ENCODE results near the gene MTOR.
"Not testable (repeated sequence)": the region's sequence is repeated elsewhere in the genome, so short reads cannot be mapped to it uniquely, and the experiment has no call there.

MTOR gene

DNA sequence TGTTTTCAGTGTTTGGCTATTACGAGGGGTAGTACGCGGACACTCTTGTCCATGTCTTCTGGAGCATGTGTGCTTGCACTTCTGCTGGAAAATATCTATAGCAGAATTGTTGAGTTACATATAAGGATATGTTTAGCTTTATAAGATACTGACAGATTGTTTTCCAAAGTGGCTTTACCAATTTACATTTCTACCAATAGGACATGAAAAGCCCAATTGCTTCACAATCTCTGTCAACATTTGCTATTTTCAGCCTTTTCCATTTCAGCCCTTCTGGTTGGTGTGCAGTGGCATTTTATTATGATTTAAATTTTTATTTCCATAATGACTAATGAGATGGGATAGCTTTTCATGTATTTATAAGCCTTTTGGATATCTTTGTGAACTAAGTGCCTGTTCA lies 79.5 kb downstream of the MTOR start:
- no peak overlapping the region for H3K4me3 ChIP-seq (ENCODE audit: low read depth, low read length)
- H3K27ac ChIP-seq: no peak overlapping the region
- no peaks in the 10 kb centered on the region for H3K36me3 ChIP-seq (ENCODE audit: control insufficient read depth, insufficient read depth, low read length)
- H2AFZ ChIP-seq: no peak overlapping the region
- no peaks in the 10 kb centered on the region for H3K79me2 ChIP-seq
- no peak overlapping the region for H3K4me2 ChIP-seq (ENCODE audit: low read length)
- no peaks in the 10 kb centered on the region for H3K9me3 ChIP-seq (ENCODE audit: control insufficient read depth, low read length)
- H3K9ac ChIP-seq: no peak overlapping the region
- peaks cover under 1% of the 10 kb centered on the region for H3K4me1 ChIP-seq
- TF ChIP-seq, protein P1, sequence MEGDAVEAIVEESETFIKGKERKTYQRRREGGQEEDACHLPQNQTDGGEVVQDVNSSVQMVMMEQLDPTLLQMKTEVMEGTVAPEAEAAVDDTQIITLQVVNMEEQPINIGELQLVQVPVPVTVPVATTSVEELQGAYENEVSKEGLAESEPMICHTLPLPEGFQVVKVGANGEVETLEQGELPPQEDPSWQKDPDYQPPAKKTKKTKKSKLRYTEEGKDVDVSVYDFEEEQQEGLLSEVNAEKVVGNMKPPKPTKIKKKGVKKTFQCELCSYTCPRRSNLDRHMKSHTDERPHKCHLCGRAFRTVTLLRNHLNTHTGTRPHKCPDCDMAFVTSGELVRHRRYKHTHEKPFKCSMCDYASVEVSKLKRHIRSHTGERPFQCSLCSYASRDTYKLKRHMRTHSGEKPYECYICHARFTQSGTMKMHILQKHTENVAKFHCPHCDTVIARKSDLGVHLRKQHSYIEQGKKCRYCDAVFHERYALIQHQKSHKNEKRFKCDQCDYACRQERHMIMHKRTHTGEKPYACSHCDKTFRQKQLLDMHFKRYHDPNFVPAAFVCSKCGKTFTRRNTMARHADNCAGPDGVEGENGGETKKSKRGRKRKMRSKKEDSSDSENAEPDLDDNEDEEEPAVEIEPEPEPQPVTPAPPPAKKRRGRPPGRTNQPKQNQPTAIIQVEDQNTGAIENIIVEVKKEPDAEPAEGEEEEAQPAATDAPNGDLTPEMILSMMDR (IDR thresholded peaks at IDR 0.05): no peak
- no peaks in the 10 kb centered on the region for H3K27me3 ChIP-seq (ENCODE audit: control insufficient read depth, insufficient read depth, low read length)

DNA sequence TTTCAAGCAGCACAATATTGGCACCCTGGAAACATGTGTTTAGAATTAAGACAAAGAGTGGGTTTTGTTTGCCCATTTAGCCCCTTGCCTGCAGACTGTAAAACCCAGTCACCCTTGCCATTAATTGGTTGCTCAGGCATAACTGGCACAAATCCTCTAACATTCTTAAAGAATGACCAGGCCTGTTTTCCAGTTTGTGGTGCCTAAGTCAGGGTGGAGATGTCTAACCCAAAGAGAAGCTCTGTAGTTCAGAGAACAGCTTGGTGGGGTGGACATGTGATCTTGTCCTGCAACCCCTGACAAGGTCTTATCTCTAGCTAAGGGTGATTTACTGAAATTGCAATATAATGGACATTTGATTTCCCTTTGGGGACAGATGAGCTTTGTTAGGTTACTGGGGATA lies 82.0 kb downstream of the MTOR start:
- no peaks in the 10 kb centered on the region for H3K36me3 ChIP-seq (ENCODE audit: control insufficient read depth, insufficient read depth, low read length)
- H3K4me1 ChIP-seq: no peaks in the 10 kb centered on the region
- no peak overlapping the region for H2AFZ ChIP-seq
- TF ChIP-seq, protein P1 (IDR thresholded peaks at IDR 0.05): no peak
- H3K79me2 ChIP-seq: no peaks in the 10 kb centered on the region
- no peak overlapping the region for H3K9ac ChIP-seq
- H3K9me3 ChIP-seq (ENCODE audit: control insufficient read depth, low read length): no peaks in the 10 kb centered on the region
- no peaks in the 10 kb centered on the region for H3K27me3 ChIP-seq (ENCODE audit: control insufficient read depth, insufficient read depth, low read length)
- no peak overlapping the region for H3K27ac ChIP-seq
- H3K4me2 ChIP-seq (ENCODE audit: low read length): no peak overlapping the region
- H3K4me3 ChIP-seq (ENCODE audit: low read depth, low read length): no peak overlapping the region

DNA sequence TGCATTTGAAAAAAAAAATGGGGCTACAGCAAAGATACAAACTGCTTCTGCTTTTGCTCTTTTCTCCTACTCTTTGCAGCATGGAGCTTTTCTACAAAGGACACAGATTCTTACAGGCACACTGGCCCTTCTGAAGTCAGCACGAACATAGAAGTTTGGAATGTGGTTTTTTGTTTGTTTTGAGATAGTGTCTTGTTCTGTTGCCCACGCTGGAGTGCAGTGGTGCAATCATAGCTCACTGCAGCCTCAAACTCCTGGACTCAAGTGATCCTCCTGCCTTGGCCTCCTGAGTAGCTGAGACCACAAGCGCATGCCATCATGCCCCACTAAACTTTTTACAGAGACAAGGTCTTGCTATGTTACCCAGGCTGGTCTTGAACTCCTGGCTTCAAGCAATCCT lies 82.6 kb downstream of the MTOR start:
- H3K4me2 ChIP-seq (ENCODE audit: low read length); H2AFZ ChIP-seq; H3K27ac ChIP-seq; H3K9ac ChIP-seq; H3K4me1 ChIP-seq; H3K9me3 ChIP-seq (ENCODE audit: control insufficient read depth, low read length); H3K79me2 ChIP-seq; H3K4me3 ChIP-seq (ENCODE audit: low read depth, low read length); H3K36me3 ChIP-seq (ENCODE audit: control insufficient read depth, insufficient read depth, low read length); H3K27me3 ChIP-seq (ENCODE audit: control insufficient read depth, insufficient read depth, low read length): not testable (repeated sequence)

DNA sequence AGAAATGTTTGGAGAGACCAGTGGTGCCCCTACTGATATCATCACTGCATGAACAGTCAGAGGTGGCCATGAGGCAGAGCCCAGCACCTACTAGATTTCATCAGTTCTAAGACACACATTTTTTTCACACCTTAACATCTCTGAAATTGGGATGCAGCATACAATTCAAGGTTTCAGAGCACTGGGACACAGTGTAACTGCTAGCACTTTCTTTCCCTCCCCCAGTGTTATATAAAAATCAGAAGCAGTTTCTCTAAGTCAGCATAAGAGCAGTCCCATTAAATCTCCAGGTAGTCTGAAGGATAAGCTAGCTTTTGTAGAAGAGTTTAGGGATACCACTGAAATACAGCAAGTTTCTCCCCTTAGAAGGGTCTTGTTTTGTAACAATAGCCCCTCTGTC lies 83.2 kb downstream of the MTOR start:
- Histone ChIP-seq H3K9me3 (ENCODE audit: control insufficient read depth, low read length) (no peaks in the 10 kb centered on the region), H3K27ac (no peak overlapping the region), H3K79me2 (no peaks in the 10 kb centered on the region), H2AFZ (no peak overlapping the region), H3K9ac (no peak overlapping the region), H3K4me1 (no peaks in the 10 kb centered on the region), H3K4me3 (ENCODE audit: low read depth, low read length) (no peak overlapping the region), H3K36me3 (ENCODE audit: control insufficient read depth, insufficient read depth, low read length) (no peaks in the 10 kb centered on the region), H3K27me3 (ENCODE audit: control insufficient read depth, insufficient read depth, low read length) (no peaks in the 10 kb centered on the region), H3K4me2 (ENCODE audit: low read length) (no peak overlapping the region)
- TF ChIP-seq, protein P1 (IDR thresholded peaks at IDR 0.05): no peak

DNA sequence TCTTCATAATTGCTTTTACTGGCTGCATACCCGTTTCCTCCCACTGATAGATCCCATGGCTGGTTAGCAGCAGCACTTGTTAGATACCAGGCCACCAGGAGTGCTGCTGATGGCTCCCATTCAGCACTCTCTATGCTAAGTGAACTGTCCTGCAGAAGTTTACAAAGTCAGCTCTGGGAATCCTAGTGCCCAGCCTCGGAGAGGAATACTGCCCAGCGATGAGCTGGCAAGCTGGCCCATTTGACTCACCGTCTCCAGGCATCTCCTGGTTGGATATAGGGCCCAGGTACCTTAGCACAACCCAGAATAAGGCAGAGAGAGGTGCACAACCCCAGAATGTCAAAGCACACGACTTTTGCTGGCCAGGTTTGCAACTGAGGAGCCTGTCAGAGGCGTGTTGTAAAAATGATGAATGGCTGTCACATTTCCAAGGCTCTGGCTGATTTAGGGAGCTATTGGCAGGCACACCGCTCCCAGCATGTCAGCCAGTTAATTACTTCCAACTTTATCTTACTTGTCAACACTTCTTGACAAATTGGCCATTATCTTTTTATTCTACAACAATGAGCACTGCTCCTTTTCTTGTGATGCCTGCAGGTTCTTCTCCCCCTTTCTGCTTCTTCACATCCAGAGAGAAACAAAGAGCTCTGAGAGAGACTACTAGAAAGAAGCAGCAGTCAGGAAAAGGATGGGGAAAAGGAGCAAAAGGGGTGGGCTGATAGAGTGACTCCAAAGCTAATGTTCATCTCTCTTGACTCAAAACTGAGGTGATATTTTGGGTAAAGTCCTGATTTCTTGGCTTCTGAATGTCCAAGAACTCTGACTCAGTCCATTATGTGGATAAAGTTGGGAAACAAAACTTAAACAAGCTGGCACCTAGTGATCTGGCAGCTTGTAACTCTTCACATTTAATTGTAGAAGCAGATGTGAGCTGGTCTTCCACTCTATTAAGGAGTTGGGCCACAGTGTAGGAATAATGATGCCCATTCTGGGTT lies 84.0 kb downstream of the MTOR start:
- Histone ChIP-seq H3K4me3 (ENCODE audit: low read depth, low read length) (no peak overlapping the region), H3K9ac (no peak overlapping the region), H3K4me2 (ENCODE audit: low read length) (no peak overlapping the region), H3K36me3 (ENCODE audit: control insufficient read depth, insufficient read depth, low read length) (no peaks in the 10 kb centered on the region), H3K27ac (no peak overlapping the region), H3K79me2 (no peaks in the 10 kb centered on the region), H3K27me3 (ENCODE audit: control insufficient read depth, insufficient read depth, low read length) (no peaks in the 10 kb centered on the region), H3K4me1 (no peaks in the 10 kb centered on the region), H2AFZ (no peak overlapping the region), H3K9me3 (ENCODE audit: control insufficient read depth, low read length) (no peaks in the 10 kb centered on the region)
- TF ChIP-seq, protein P1 (IDR thresholded peaks at IDR 0.05): no peak

Measured in parathyroid adenoma (tissue), 2 donors.